Measurements from ENCODE around the gene LMX1B. TPM values are rescaled to one million over a fixed set of nuclear protein-coding genes. Genes with fewer than 3 reads are reported as not detected.

Gene LMX1B
- total RNA-seq, 1 experiment from 2014 or later, result 12.4 TPM

DNA sequence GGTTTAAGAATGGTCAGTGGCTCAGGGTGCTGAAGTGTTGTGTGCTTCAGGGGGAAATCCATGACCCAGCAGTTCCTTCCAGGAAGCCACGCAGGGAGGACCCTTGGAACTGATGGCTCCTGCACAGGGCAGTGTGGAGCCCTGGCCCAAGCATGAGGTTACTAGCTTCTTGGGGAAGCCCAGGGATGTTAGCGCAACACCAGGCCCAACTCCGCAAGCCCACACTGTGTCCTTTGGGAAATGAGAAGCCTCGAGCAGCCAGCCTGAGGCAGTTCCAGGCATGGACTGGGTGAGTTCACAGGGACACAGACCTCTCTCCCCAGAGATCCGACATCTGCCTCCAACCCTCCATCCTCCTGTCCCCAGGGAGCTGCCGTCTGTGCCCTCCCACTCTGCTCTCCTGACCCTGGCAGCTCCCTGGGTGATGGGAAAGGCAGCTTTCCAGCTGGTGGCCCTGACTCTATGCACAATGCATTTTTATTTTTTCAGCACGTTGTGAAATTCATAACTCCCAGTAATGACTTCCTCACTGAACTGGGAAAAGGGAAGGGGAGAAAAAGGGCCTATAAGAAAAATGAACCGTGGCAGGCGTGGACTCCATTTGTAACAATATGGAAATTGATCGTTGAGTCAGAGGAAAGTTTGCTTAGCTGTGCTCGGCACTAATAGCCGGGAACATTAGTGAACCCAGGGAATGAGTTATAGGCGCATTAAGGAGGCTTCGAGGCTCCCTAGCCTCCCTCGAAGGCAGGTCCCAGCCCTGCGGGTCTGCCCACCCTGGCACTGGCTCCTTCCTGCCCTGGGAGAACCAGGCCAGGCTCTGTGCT lies 34.1 kb downstream of the LMX1B start (continued):
- TF ChIP-seq, protein P1, sequence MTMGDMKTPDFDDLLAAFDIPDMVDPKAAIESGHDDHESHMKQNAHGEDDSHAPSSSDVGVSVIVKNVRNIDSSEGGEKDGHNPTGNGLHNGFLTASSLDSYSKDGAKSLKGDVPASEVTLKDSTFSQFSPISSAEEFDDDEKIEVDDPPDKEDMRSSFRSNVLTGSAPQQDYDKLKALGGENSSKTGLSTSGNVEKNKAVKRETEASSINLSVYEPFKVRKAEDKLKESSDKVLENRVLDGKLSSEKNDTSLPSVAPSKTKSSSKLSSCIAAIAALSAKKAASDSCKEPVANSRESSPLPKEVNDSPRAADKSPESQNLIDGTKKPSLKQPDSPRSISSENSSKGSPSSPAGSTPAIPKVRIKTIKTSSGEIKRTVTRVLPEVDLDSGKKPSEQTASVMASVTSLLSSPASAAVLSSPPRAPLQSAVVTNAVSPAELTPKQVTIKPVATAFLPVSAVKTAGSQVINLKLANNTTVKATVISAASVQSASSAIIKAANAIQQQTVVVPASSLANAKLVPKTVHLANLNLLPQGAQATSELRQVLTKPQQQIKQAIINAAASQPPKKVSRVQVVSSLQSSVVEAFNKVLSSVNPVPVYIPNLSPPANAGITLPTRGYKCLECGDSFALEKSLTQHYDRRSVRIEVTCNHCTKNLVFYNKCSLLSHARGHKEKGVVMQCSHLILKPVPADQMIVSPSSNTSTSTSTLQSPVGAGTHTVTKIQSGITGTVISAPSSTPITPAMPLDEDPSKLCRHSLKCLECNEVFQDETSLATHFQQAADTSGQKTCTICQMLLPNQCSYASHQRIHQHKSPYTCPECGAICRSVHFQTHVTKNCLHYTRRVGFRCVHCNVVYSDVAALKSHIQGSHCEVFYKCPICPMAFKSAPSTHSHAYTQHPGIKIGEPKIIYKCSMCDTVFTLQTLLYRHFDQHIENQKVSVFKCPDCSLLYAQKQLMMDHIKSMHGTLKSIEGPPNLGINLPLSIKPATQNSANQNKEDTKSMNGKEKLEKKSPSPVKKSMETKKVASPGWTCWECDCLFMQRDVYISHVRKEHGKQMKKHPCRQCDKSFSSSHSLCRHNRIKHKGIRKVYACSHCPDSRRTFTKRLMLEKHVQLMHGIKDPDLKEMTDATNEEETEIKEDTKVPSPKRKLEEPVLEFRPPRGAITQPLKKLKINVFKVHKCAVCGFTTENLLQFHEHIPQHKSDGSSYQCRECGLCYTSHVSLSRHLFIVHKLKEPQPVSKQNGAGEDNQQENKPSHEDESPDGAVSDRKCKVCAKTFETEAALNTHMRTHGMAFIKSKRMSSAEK (CRISPR knock-in tag; IDR thresholded peaks at IDR 0.05; ENCODE audit: borderline replicate concordance), result no peak

DNA sequence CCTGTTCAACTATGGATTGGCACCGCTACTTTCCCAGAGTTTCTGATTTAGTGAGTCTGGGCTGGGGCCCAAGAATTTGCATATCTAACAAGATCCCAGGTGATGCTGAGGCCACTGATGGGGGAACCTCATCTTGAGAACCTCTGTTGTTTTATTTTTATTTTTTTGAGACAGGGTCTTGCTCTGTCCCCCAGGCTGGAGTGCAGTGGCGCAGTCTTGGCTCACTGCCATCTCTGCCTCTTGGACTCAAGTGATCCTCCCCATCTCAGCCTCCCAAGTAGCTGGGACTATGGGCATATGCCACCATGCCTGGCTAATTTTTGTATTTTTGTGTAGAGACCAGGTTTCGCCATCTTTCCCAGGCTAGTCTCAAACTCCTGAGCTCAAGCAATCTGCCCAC lies 35.7 kb downstream of the LMX1B start:
- no peaks in the 10 kb centered on the region for H3K9me3 Mint-ChIP-seq
- ChIA-PET CTCF (interaction anchor here (1.0 to 1.5 kb wide), 3 partner anchors 8 to 56 kb away, joined by 3 to 9 read pairs (median 7); no protein-coding TSS in a partner anchor), POLR2A (interaction anchor here (0.6 kb wide), 1 partner anchor 40 kb away, joined by 6 read pairs; no protein-coding TSS in a partner anchor)
- H3K27me3 Mint-ChIP-seq (ENCODE audit: low read depth), result peaks cover 6% of the 10 kb centered on the region; the same call in 1 of the 2 replicates
- ATAC-seq, result no peak
- no peak overlapping the region for H3K4me3 Mint-ChIP-seq
- no peak overlapping the region for H3K27ac Mint-ChIP-seq
- peaks cover 28% of the 10 kb centered on the region for H3K4me1 Mint-ChIP-seq
- TF ChIP-seq, protein P2, sequence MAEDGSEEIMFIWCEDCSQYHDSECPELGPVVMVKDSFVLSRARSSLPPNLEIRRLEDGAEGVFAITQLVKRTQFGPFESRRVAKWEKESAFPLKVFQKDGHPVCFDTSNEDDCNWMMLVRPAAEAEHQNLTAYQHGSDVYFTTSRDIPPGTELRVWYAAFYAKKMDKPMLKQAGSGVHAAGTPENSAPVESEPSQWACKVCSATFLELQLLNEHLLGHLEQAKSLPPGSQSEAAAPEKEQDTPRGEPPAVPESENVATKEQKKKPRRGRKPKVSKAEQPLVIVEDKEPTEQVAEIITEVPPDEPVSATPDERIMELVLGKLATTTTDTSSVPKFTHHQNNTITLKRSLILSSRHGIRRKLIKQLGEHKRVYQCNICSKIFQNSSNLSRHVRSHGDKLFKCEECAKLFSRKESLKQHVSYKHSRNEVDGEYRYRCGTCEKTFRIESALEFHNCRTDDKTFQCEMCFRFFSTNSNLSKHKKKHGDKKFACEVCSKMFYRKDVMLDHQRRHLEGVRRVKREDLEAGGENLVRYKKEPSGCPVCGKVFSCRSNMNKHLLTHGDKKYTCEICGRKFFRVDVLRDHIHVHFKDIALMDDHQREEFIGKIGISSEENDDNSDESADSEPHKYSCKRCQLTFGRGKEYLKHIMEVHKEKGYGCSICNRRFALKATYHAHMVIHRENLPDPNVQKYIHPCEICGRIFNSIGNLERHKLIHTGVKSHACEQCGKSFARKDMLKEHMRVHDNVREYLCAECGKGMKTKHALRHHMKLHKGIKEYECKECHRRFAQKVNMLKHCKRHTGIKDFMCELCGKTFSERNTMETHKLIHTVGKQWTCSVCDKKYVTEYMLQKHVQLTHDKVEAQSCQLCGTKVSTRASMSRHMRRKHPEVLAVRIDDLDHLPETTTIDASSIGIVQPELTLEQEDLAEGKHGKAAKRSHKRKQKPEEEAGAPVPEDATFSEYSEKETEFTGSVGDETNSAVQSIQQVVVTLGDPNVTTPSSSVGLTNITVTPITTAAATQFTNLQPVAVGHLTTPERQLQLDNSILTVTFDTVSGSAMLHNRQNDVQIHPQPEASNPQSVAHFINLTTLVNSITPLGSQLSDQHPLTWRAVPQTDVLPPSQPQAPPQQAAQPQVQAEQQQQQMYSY (CRISPR knock-in tag; IDR thresholded peaks at IDR 0.05), result no peak
- H3K36me3 Mint-ChIP-seq, result no peaks in the 10 kb centered on the region
- no peak for DNase-seq (ENCODE audit: low spot score)

DNA sequence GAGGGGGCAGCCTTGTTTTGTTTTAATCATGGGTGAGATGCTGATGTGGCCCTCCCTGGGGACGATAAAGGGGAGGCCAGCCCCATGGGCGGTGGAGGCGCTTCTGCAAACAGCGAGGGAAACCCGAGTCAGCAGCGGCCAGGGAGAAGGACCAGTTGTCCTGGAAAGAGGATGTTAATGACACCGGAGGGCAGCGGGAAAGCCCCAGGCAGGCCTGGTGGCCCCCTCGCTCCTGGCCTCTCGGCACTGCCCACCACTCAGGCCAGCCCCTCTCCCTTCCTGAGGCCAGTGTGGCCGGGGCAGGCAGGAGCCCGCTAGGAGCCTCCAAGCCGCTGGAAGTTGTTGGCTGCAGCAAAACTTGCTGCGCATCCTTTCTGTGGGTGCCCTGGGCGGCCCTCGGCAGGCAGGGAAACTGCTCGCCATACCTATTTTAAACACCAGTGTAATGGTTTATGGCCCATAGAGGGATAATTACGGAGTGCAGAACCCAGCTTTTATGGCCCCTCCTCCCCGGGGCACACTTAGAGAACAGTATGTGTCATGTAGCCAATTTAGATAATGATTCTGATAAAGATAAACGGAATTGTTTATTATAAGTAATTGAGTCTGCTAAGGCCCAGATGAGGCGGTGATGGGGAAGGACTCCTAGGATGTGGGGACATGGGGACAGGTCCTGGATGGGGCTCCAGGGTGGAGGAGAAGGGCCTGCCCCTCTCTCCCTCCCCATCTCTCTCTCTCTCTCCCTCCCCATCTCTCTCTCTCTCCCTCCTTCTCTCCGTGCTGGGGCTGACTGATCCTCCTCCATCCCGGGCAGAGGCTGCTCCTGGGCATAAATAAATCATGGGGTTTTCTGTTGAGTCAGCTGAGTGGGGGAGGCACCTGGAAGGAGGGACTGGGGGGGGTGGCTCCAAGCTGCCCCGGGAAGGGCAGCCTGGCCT lies 36.9 kb downstream of the LMX1B start:
- H3K36me3 Mint-ChIP-seq, result no peaks in the 10 kb centered on the region
- H3K27ac Mint-ChIP-seq, result no peak overlapping the region
- ATAC-seq, result no peak
- peaks cover 8% of the 10 kb centered on the region; the same call in 1 of the 2 replicates for H3K27me3 Mint-ChIP-seq (ENCODE audit: low read depth)
- H3K4me3 Mint-ChIP-seq, result no peak overlapping the region
- ChIA-PET POLR2A (interaction anchor here (0.7 kb wide), 1 partner anchor 9 kb away, joined by 3 read pairs; no protein-coding TSS in a partner anchor), CTCF (interaction anchor here (0.7 to 1.5 kb wide), 5 partner anchors 9 to 122 kb away, joined by 4 to 9 read pairs (median 5); no protein-coding TSS in a partner anchor)
- peaks cover 28% of the 10 kb centered on the region for H3K4me1 Mint-ChIP-seq
- H3K9me3 Mint-ChIP-seq, result no peaks in the 10 kb centered on the region
- DNase-seq (ENCODE audit: low spot score), result no peak
- no peak for TF ChIP-seq JAZF1 (CRISPR knock-in tag; IDR thresholded peaks at IDR 0.05)
- TF ChIP-seq RELA (CRISPR knock-in tag; IDR thresholded peaks at IDR 0.05; ENCODE audit: borderline replicate concordance), result no peak
- TF ChIP-seq, protein P3, sequence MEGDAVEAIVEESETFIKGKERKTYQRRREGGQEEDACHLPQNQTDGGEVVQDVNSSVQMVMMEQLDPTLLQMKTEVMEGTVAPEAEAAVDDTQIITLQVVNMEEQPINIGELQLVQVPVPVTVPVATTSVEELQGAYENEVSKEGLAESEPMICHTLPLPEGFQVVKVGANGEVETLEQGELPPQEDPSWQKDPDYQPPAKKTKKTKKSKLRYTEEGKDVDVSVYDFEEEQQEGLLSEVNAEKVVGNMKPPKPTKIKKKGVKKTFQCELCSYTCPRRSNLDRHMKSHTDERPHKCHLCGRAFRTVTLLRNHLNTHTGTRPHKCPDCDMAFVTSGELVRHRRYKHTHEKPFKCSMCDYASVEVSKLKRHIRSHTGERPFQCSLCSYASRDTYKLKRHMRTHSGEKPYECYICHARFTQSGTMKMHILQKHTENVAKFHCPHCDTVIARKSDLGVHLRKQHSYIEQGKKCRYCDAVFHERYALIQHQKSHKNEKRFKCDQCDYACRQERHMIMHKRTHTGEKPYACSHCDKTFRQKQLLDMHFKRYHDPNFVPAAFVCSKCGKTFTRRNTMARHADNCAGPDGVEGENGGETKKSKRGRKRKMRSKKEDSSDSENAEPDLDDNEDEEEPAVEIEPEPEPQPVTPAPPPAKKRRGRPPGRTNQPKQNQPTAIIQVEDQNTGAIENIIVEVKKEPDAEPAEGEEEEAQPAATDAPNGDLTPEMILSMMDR (IDR thresholded peaks at IDR 0.05), result no peak
- TF ChIP-seq, protein P4, sequence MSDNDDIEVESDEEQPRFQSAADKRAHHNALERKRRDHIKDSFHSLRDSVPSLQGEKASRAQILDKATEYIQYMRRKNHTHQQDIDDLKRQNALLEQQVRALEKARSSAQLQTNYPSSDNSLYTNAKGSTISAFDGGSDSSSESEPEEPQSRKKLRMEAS (CRISPR knock-in tag; IDR thresholded peaks at IDR 0.05), result no peak
- TF ChIP-seq, protein P5, sequence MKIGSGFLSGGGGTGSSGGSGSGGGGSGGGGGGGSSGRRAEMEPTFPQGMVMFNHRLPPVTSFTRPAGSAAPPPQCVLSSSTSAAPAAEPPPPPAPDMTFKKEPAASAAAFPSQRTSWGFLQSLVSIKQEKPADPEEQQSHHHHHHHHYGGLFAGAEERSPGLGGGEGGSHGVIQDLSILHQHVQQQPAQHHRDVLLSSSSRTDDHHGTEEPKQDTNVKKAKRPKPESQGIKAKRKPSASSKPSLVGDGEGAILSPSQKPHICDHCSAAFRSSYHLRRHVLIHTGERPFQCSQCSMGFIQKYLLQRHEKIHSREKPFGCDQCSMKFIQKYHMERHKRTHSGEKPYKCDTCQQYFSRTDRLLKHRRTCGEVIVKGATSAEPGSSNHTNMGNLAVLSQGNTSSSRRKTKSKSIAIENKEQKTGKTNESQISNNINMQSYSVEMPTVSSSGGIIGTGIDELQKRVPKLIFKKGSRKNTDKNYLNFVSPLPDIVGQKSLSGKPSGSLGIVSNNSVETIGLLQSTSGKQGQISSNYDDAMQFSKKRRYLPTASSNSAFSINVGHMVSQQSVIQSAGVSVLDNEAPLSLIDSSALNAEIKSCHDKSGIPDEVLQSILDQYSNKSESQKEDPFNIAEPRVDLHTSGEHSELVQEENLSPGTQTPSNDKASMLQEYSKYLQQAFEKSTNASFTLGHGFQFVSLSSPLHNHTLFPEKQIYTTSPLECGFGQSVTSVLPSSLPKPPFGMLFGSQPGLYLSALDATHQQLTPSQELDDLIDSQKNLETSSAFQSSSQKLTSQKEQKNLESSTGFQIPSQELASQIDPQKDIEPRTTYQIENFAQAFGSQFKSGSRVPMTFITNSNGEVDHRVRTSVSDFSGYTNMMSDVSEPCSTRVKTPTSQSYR (CRISPR knock-in tag; IDR thresholded peaks at IDR 0.05), result no peak
- no peak for TF ChIP-seq OVOL2 (CRISPR knock-in tag; IDR thresholded peaks at IDR 0.05; ENCODE audit: borderline replicate concordance)
- TF ChIP-seq KAT7 (CRISPR knock-in tag; IDR thresholded peaks at IDR 0.05; ENCODE audit: borderline replicate concordance), result no peak
- TF ChIP-seq, protein P6, sequence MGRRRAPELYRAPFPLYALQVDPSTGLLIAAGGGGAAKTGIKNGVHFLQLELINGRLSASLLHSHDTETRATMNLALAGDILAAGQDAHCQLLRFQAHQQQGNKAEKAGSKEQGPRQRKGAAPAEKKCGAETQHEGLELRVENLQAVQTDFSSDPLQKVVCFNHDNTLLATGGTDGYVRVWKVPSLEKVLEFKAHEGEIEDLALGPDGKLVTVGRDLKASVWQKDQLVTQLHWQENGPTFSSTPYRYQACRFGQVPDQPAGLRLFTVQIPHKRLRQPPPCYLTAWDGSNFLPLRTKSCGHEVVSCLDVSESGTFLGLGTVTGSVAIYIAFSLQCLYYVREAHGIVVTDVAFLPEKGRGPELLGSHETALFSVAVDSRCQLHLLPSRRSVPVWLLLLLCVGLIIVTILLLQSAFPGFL (CRISPR knock-in tag; IDR thresholded peaks at IDR 0.05; ENCODE audit: borderline replicate concordance), result no peak
- no peak for TF ChIP-seq ETV6 (CRISPR knock-in tag; IDR thresholded peaks at IDR 0.05)
- no peak for TF ChIP-seq SOX15 (CRISPR knock-in tag; IDR thresholded peaks at IDR 0.05)

Data from WTC11 (cell line).